K562 (cell line): ENCODE results near the gene MYO3B. TPM values are rescaled to one million over a fixed set of nuclear protein-coding genes. Genes with fewer than 3 reads are reported as not detected.

Experiments
- ARID1B ChIP-seq: fragments of 450-650 bp; IDR thresholded peaks from 2 replicates; pipeline ENCODE4 v1.6.1; 2016; ENCODE audit warnings: antibody characterized with exemption, mild to moderate bottlenecking, inconsistent platforms
- ARID3A ChIP-seq: IDR thresholded peaks from 2 replicates; pipeline ENCODE4 v1.6.1; 2012; ENCODE audit warnings: low read depth, low read length, improper control_type of control experiment, borderline replicate concordance
- CBFB ChIP-seq: sonication (generic); formaldehyde crosslinking; IDR thresholded peaks from 2 replicates; pipeline ENCODE4 v1.4.0; 2020; ENCODE audit warnings: mild to moderate bottlenecking, missing genetic modification reagents
- CSDE1 ChIP-seq, 2 experiments: fragments of 450-650 bp; IDR thresholded peaks; 2 replicates each; pipeline ENCODE4 v1.6.1; 2016; ENCODE audit warnings: mild to moderate bottlenecking in 1 of 2
- FOXJ3 ChIP-seq: sonication (generic); formaldehyde crosslinking; IDR thresholded peaks from 2 replicates; pipeline ENCODE4 v1.4.0; 2020; ENCODE audit warnings: mild to moderate bottlenecking, missing genetic modification reagents
- HNRNPLL ChIP-seq: fragments of 200-400 bp; formaldehyde crosslinking; IDR thresholded peaks from 2 replicates; pipeline ENCODE4 v1.6.1; 2017; ENCODE audit warnings: low read length, low read depth, mild to moderate bottlenecking; ENCODE audit not compliant: poor library complexity, severe bottlenecking
- KAT8 ChIP-seq: fragments of 450-650 bp; IDR thresholded peaks from 2 replicates; pipeline ENCODE4 v1.6.1; 2016; ENCODE audit warnings: low read depth, mild to moderate bottlenecking
- KDM1A ChIP-seq, 2 experiments: fragments of 450-650 bp; IDR thresholded peaks; 2 replicates each; pipeline ENCODE4 v1.6.1; 2016; ENCODE audit warnings: mild to moderate bottlenecking in 2 of 2
- MAX ChIP-seq: sonication (generic); formaldehyde crosslinking; IDR thresholded peaks from 2 replicates; pipeline ENCODE4 v1.9.0; 2022; ENCODE audit warnings: mild to moderate bottlenecking, missing genetic modification reagents
- MAZ ChIP-seq, 2 experiments: fragments of 450-650 bp in 1 of 2; sonication (generic) in 1 of 2; formaldehyde crosslinking; IDR thresholded peaks in 1 of 2; conservative IDR thresholded peaks in 1 of 2; 2 replicates each; pipeline versions ENCODE4 v1.4.0 to v1.5.0; 2020; ENCODE audit warnings: mild to moderate bottlenecking in 1 of 2, missing genetic modification reagents in 1 of 2
- MXI1 ChIP-seq: IDR thresholded peaks from 2 replicates; pipeline ENCODE4 v1.6.1; 2011; ENCODE audit warnings: low read depth, mild to moderate bottlenecking, improper control_type of control experiment, low read length
- NELFE ChIP-seq: IDR thresholded peaks from 2 replicates; pipeline ENCODE4 v1.6.1; 2011; ENCODE audit warnings: mild to moderate bottlenecking; ENCODE audit not compliant: insufficient read depth, insufficient read length
- PREB ChIP-seq: sonication (generic); formaldehyde crosslinking; IDR thresholded peaks from 2 replicates; pipeline ENCODE4 v1.8.1; 2023; ENCODE audit warnings: mild to moderate bottlenecking, missing genetic modification reagents
- RBBP5 ChIP-seq: fragments of 200-600 bp; sonication (generic); IDR thresholded peaks from 2 replicates; pipeline ENCODE4 v1.6.1; 2012; ENCODE audit warnings: borderline replicate concordance, mild to moderate bottlenecking, low read length, control low read depth, inconsistent platforms; ENCODE audit not compliant: insufficient read depth, poor library complexity, severe bottlenecking
- RUNX1 ChIP-seq: sonication (generic); IDR thresholded peaks from 2 replicates; pipeline ENCODE4 v1.6.1; 2016; ENCODE audit warnings: antibody characterized with exemption, low read depth
- SP2 ChIP-seq: IDR thresholded peaks from 2 replicates; pipeline ENCODE4 v1.6.1; 2011; ENCODE audit warnings: mild to moderate bottlenecking, low read depth, low read length, moderate library complexity; ENCODE audit not compliant: poor library complexity, severe bottlenecking; ENCODE audit errors: extremely low read depth
- TAF7 ChIP-seq: fragments of 450-650 bp; IDR thresholded peaks from 2 replicates; pipeline ENCODE4 v1.6.1; 2016; ENCODE audit warnings: missing genetic modification characterization, missing compliant biosample characterization
- TCF7 ChIP-seq: sonication (generic); IDR thresholded peaks from 2 replicates; pipeline ENCODE4 v1.6.1; 2016; ENCODE audit warnings: antibody characterized with exemption, borderline replicate concordance
- TEAD1 ChIP-seq, 2 experiments: fragments of 450-650 bp in 1 of 2; sonication (generic) in 1 of 2; formaldehyde crosslinking; IDR thresholded peaks; 2 replicates each; pipeline versions ENCODE4 v1.4.0 to v1.8.0; 2020 to 2022; ENCODE audit warnings: mild to moderate bottlenecking in 2 of 2, missing genetic modification reagents in 1 of 2
- ZFP91 ChIP-seq: sonication (generic); formaldehyde crosslinking; IDR thresholded peaks from 2 replicates; pipeline ENCODE4 v1.8.0; 2022; ENCODE audit warnings: mild to moderate bottlenecking, missing genetic modification reagents
- ZNF12 ChIP-seq: sonication (generic); formaldehyde crosslinking; IDR thresholded peaks from 2 replicates; pipeline ENCODE4 v1.4.0; 2020; ENCODE audit warnings: mild to moderate bottlenecking, missing genetic modification reagents
- ZNF124 ChIP-seq: sonication (generic); formaldehyde crosslinking; IDR thresholded peaks from 2 replicates; pipeline ENCODE4 v1.8.1; 2022; ENCODE audit warnings: missing genetic modification reagents
- ZNF311 ChIP-seq: fragments of 250-450 bp; sonication (Bioruptor Pico); IDR thresholded peaks from 2 replicates; pipeline ENCODE4 v1.4.0; 2020; ENCODE audit warnings: mild to moderate bottlenecking, moderate library complexity
- ZNF408 ChIP-seq: fragments of 250-450 bp; sonication (Bioruptor Pico); IDR thresholded peaks from 2 replicates; pipeline ENCODE4 v1.4.0; 2020; ENCODE audit warnings: low read depth, mild to moderate bottlenecking, moderate library complexity
- polyA plus RNA-seq, 8 experiments: library from polyadenylated mRNA; depleted of rRNA in 4 of 8; stranded (reverse) in 5 of 8; unstranded in 3 of 8; fragments of >200 nt; fragmentation: Nextera tagmentation in 2 of 8; fragmentation: Illumina TruSeq in 1 of 8; extraction: Ambion mirVana in 2 of 8; extraction: Trizol in 1 of 8; gene quantifications; 2 replicates each; pipeline versions ENCODE4 v1.2.1 to v1.2.3, GENCODE V29; 2011 to 2014; ENCODE audit warnings: inconsistent platforms in 1 of 8, missing spikeins in 1 of 8
- total RNA-seq, 7 experiments: library from RNA; depleted of rRNA in 6 of 7; stranded (reverse); fragments of >200 nt in 6 of 7; fragmentation: Illumina TruSeq in 2 of 7; extraction: Trizol in 2 of 7; gene quantifications; 2 replicates each; pipeline versions ENCODE4 v1.2.1 to v1.2.3, GENCODE V29; 2011 to 2021; ENCODE audit warnings: low replicate concordance in 1 of 7

MYO3B gene
- total and polyA plus RNA-seq, 9 of the 15 experiments (the other 6 are each of a cell fraction or from before 2014, with no cell fraction given), result 2.7 to 6.5 (median 3.6) TPM

- TF ChIP-seq FOXJ3, result no peak
- no peak for TF ChIP-seq ZNF408 (CRISPR knock-in tag)
- TF ChIP-seq ZNF12, result no peak
- no peak for TF ChIP-seq MXI1
- no peak for TF ChIP-seq NELFE
- TF ChIP-seq ZFP91 (CRISPR knock-in tag), result no peak
- TF ChIP-seq SP2, result no peak
- TF ChIP-seq PREB (CRISPR knock-in tag), result no peak
- peak; percentile 78; the same call in 1 of the 2 replicates for TF ChIP-seq ARID3A
- no peak for TF ChIP-seq CBFB (CRISPR knock-in tag)
- TF ChIP-seq RUNX1, result no peak
- TF ChIP-seq TCF7, result no peak
- TF ChIP-seq CSDE1 (IDR thresholded peaks at IDR 0.05), result no peak
- TF ChIP-seq HNRNPLL, result no peak
- TF ChIP-seq KDM1A (IDR thresholded peaks at IDR 0.05), result peak; percentile 70 to 79; a peak in 3 of 4 replicates
- TF ChIP-seq ZNF311 (CRISPR knock-in tag), result no peak
- no peak for TF ChIP-seq MAX (CRISPR knock-in tag)
- no peak for TF ChIP-seq TAF7 (tag)
- no peak for TF ChIP-seq RBBP5
- TF ChIP-seq TEAD1 (CRISPR knock-in tag; IDR thresholded peaks at IDR 0.05), result no peak
- TF ChIP-seq KAT8, result no peak
- peak in 1 of 2 experiments; percentile 31; a peak in 1 of 4 replicates for TF ChIP-seq MAZ (CRISPR knock-in tag; conservative IDR thresholded peaks at IDR 0.05 in 1 of 2, IDR thresholded peaks at IDR 0.05 in 1 of 2)
- TF ChIP-seq ZNF124 (CRISPR knock-in tag), result no peak
- peak; percentile 88 for TF ChIP-seq ARID1B
These were observed 22.8 kb upstream of the MYO3B start (continued) for GRCh38 chr2:170155022-170155722.
